ENCODE measurements around the gene UTP14C.
"Not testable (repeated sequence)": the region's sequence is repeated elsewhere in the genome, so short reads cannot be mapped to it uniquely, and the experiment has no call there.

Gene UTP14C, protein sequence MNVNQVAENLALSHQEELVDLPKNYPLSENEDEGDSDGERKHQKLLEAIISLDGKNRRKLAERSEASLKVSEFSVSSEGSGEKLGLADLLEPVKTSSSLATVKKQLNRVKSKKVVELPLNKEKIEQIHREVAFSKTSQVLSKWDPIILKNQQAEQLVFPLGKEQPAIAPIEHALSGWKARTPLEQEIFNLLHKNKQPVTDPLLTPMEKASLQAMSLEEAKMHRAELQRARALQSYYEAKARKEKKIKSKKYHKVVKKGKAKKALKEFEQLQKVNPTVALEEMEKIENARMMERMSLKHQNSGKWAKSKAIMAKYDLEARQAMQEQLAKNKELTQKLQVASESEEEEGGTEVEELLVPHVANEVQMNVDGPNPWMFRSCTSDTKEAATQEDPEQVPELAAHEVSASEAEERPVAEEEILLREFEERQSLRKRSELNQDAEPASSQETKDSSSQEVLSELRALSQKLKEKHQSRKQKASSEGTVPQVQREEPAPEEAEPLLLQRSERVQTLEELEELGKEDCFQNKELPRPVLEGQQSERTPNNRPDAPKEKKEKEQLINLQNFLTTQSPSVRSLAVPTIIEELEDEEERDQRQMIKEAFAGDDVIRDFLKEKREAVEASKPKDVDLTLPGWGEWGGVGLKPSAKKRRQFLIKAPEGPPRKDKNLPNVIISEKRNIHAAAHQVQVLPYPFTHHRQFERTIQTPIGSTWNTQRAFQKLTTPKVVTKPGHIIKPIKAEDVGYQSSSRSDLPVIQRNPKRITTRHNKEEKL

DNA sequence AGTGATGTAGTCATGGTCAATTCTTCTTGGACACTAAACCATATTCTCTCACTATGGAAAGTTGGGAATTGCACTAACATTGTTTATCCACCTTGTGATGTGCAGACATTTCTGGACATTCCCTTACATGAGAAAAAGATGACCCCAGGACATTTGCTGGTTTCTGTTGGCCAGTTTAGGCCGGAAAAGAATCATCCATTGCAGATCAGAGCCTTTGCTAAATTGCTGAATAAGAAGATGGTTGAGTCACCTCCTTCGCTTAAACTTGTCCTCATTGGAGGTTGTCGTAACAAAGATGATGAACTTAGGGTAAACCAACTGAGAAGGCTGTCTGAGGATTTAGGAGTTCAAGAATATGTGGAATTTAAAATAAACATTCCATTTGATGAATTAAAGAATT lies at the start of gene UTP14C:
Gene UTP14C (plus strand): TSS at position 211 of the 400 bp plus-strand sequence. CDS start 4,114 bp downstream, outside the sequence.
- no peak for DNase-seq (ENCODE audit: low spot score)

DNA sequence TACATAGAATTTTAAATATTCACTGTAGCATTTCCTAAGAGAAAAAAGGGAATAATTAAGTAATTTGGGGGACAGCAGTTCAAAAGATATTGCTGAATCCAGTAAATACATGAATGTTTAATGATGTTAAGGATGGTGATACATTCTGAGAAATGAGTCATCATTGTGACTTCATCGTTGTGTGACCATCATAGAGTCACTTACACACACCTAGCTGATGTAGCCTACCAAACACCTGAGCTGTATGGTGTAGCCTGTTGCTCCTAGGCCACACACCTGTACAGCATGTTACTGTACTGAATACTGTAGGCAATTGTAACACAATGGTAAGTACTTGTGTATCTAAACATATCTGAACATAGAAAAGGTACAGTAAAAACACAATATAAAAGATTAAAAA lies 48.1 kb upstream of the UTP14C start:
- DNase-seq (ENCODE audit: low spot score), result peak; percentile 40

DNA sequence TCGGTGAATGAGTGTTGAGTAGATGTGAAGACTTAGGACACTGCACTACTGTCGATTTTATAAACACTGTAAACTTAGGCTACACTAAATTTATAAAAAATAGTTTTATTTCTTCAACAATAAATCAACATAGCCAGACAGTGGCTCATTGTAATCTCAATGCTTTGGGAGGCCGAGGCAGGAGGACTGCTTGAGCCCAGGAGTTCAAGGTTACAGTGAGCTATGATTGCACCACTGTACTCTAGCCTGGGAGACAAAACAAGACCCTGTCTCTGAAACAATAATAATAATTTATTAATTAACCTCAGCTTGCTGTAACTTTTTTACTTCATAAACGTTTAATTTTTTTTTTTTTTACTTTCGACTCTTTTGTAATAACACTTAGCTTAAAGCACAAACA lies 47.6 kb upstream of the UTP14C start:
- DNase-seq (ENCODE audit: low spot score), result no peak

DNA sequence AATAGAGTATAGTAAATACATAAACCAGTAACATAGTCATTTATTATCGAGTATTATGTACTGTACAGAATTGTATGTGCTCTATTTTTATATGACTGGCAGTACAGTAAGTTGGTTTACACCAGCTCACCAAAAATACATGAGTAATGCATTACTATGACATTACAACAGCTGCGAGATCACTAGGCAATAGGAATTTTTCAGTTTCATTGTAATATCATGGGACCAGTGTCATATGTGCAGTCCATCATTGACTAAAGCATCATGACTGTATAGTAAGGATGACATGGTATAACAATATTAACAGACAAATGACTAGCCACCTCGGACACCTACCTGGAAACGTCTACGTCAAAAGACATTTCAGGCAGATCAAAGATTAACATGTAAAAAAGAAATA lies 46.9 kb upstream of the UTP14C start:
- peak; percentile 25 for DNase-seq (ENCODE audit: low spot score)

DNA sequence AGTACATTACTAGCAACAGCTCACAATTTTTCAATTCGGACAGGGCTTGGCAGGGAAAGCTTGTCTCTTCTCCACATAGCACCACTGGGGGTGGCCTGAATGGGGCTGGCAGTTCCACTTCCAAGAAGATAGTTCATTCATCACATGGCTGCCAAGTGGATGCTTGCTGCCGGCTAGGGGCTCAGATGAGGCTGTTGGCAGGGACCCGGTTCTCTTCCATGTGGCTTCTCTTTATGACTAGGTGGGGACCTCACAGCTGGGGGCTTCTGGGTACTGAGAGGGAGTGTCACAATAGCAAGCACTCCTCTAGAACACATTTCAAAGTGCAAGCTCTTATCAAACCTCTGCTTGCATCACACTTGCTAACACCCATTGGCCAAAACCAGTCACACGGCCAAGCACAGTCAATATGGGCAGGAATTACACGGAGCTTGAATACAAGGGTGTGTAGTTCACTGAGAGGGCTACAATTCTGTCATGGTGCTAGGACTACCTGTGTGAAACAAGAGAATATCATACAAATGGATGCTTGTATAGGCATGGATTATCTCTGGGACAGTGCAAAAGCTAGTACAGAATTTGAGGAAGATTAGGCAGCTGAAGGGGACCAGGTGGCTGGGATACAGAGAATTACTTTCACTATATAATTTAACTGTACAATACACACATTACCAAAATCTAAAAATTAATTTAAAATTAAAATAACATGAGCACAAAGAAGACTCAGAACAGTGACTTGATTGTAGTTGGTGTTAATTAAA lies 45.5 kb upstream of the UTP14C start:
- DNase-seq (ENCODE audit: low spot score), result no peak

DNA sequence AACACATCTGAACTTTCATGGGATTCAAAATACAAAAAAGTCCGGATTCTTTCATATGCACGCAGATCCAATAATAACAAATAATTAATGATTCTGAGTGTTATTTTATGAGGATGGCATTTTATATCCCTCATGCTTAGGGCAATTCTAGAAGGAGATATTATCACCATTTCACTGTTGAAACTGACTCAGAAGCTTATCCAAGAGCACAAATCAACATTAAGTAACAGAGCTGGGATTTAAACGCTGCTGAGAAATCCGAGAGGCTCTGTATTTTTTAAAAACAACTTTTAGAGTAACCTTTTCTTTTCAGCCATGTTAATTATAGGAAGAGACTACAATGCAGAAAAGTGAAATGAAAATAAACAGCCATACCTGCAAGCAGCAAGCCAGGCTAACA lies 43.6 kb upstream of the UTP14C start:
- DNase-seq (ENCODE audit: low spot score), result no peak

DNA sequence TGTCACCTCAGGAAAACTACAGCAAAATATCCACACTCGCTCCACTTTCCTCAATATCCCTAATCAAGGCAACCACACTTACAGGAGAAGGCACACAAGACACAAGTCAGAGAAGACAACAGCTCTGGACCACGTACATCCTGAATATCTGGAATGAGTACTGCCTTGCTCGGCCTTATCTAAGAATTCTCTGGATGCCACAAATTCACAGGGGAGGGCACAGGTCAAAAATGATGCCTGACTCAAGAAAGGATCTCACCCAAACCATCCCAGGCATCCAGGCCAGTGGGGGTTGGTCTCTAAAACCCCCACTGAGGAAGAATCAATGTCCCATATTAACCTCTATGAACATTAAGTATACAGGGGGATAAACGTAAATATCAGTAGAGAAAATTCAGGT lies 43.1 kb upstream of the UTP14C start:
- no peak for DNase-seq (ENCODE audit: low spot score)

DNA sequence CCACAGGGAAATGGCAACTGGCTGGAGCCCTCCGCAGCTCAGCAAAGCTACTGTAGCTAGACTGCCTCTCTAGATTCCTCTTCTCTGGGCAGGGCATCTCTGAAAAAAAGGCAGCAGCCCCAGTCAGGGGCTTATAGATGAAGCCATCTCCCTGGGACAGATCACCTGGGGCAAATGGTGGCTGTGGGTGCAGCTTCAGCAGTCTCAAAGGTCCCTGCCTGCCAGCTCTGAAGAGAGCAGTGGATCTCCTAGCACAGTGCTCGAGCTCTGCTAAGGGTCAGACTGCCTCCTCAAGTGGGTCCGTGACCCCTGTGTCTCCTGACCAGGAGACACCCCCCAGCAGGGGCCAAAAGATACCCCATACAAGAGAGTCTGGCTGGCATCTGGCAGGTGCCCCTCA lies 41.2 kb upstream of the UTP14C start:
- DNase-seq (ENCODE audit: low spot score), result not testable (repeated sequence)

DNA sequence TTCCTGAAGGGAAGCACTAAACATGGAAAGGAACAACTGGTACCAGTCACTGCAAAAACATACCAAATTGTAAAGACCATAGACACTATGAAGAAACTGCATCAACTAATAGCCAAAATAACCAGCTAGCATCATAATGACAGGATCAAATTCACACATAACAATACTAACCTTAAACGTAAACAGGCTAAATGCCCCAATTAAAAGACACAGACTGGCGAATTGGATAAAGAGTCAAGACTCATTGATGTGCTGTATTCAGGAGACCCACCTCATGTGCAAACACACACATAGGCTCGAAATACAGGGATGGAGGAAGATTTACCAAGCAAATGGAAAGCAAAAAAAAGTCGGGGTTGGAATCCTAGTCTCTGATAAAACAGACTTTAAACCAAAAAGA lies 39.6 kb upstream of the UTP14C start:
- DNase-seq (ENCODE audit: low spot score), result not testable (repeated sequence)

DNA sequence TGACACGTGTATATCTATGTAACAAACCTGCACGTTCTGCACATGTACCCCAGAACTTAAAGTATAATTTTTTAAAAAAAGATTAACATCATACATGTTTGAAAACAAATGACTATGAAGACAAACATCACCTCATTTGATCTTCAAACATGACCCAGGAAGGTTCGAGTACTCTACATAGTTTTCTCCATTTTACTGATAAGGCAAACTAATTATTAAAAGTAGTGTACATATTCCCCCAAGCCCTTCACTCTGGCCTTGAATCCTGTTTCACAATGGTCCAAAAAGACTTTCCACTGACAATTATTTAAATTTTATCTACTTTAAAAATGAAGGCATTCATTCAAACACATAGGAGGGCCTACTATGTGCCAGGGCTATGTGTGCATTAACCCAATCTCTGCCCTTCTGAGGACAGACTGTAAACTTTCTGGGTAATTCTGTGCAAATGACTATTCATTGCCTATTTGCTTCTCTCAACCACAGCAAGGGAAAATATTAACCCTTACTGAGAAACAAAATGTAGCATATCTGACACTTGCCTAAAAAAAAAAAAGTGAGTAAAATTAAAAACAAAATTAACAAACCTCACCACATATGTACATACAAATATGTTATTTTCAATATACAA lies 35.4 kb upstream of the UTP14C start:
- no peak for DNase-seq (ENCODE audit: low spot score)

DNA sequence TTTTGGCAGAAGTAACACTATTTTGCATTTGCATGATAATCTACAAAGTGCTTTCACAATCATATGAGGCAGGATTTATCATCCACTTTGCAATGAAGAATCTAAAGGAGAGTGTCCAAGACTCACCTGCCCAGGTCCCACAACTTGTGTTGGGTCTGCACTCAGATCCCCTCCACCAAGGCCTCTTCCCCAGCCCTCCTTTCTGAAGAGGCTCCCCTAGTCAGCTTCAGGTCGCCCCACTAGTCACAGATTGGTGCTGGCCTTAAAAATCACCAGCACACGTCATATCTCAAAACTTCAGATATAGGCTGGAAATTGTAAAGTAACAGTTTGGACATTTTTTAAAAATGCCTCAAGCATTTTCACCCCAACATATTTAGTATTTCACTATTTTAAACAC lies 30.8 kb upstream of the UTP14C start:
- DNase-seq (ENCODE audit: low spot score), result no peak

DNA sequence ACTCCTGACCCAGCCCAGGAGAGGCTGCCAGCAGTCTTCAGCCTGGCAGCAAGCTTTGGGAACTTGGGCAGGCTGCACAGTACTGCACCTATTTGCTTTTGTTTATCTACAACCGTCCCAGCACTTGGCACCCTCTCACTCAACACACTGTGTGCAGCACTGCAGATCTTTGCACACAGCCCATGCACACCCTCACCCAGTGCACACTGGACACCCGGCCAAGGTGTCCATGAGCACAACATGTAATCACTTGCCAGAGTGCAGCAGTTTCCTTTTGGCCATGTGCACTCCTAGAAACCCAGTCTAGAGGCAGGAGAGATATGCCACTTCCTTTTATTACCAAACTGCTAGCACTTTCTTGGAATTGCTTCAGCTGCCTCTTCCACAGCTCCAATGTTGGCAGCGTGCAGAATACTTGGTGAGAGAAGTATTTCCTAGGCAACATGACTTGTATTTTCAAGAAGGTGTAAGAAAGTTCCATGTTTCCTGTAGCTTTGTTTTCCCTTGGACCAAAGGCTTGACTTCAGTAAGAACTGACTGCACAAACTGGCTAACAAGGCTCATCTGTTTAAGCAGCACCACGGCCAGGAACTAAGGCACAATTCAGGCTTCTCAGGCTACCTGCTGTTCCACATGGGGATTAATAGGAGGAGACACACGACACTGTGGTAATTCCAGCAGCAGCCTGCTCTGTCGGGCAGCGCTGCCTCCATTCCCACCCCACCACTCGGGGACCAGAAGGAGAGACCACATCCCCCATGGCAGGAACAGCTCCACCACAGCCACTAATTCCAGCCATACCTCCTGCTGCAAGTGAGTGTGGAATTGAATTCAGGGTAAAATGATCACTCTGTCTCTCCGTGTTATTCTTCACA lies 28.6 kb upstream of the UTP14C start:
- peak; percentile 10 for DNase-seq (ENCODE audit: low spot score)

DNA sequence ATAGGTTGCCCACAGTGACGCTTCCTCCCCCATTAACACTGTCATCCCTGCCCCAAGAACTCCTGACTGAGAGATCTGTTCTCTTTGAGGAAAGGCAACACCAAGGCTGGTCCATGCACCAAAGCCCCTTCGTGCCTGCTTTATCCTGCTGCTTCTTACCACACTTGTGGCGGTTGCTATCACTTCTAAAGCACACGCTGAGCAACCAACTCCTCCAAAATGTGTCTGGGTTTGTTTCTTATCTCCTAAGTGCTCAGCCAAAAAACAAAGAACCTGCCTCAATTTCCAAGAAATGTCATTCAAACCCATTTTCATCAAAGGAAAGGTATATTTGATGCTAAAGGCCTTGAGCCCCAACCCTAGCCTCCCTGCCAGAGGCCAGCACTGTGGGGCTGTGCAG lies 27.9 kb upstream of the UTP14C start:
- DNase-seq (ENCODE audit: low spot score), result no peak

DNA sequence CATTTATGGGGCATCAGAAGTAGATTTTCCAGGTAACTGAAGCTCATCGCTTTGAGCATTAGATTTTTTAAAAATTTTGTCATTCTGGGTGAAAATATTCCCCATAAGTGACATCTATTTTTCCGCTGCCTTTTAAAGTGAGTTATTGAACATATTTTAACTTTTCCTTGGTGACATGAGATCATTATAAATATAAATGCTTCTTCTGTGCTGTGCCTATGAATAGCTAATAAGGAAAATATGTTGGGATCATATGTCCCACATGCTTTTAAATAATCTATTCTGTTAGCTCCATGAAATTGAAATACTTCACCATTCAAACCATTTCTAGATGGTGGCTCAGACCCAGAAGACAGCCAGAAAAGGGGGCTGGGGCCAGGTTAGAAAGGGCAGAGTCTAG lies 27.3 kb upstream of the UTP14C start:
- no peak for DNase-seq (ENCODE audit: low spot score)

DNA sequence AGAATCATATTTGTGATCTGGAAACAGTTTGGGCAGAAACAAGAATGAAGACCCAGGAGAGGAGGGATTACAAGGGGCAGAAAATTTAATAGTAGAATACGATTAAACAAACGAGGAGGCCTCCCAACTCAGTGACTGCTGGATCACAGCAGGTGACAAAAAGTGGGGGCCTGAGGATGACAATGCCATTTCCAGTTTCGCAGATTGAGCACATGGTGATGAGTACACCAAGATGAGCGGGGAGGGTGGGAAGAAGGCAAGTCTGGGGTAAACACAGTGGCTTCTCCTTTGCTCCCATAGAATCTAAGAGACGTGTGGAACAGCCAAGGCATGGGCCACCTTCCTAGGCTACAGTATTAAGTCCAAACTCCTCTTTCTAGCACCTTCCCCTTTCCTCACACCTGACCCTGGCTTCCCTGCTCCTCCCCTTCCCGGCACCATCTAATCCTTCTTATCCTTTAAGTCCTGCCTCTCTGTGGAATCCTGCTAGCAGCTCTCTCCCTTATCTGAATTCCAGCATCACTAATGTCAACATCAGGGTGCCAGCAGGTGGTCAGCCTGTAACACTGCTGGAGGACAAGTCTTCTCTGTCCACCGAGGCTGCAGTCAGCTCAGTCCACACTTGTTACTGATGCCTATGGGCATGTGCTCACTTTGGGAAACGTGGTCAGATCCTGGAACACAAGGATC lies 26.7 kb upstream of the UTP14C start:
- no peak for DNase-seq (ENCODE audit: low spot score)

DNA sequence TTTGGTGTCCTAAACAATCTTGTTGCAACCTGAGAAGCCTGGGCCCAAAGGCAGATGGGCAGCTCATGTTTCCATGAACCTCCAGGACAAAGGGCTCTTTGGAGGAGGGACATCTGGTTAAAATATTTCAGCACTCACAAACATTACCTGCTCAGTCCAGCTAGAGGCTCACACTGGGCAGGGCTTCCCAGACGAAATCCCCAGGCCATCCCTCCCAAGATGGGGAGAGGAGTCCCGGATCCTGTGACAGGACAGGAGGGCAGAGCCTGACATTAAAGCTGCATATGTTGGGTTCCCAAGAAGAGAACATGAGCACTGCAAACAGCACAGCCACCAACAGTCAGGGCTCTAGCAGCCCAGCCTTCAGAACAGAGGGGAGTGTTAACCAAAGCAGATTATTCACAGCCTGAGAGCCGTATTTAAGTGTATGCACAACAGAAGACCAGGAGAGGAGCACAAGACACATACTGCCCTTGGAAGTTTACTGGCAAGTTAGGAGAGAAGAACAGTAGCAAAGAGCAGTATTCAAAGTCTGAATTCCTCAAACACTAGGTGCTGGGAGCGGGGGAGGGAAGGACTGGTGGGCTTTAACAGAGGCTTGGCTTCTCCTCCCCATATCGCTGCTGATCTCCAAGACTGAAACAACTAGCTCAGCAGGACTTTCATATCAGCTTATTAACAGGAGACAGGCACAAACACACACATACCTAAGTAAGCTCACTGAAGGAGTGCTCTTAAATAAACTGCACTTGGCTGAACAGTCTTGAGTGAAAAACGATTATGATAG lies 25.6 kb upstream of the UTP14C start:
- no peak for DNase-seq (ENCODE audit: low spot score)

DNA sequence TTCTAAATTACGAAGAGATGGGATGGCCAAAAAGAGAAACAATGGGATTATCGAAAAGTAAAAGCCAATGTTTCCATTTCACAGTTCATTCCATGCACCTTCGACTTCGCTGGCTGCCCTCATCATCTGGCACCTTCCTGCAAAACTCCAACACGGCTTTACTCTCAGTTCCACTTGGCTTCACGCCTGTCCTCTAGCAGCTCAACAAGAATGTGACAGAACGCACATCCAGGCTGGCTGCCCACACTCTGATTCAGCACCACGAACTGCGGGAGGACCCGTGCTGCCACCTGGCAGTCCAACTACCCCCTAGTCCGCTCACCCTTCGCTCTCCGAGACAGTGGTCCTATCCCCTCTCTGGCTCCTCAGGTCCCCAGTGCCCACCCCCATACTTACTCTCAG lies 25.0 kb upstream of the UTP14C start:
- peak; percentile 65 for DNase-seq (ENCODE audit: low spot score)

DNA sequence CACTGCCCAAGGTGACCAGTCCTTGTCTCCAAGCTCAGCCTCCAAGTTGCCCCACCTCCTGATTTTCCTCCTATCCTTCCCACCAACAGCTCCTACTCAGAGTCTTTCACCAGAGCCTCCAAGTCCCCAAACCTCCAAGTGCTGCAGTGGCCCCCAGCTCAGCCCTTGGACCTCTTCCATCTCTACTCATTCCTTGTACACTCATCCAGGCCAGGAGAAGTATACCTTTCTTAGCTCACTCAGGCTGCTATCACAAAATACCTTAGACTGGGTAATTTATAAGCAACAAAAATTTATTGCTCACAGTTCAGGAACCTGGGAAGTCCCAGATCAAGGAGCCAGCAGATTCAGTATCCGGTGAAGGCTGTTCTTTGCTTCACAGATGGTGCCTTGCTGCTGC lies 24.6 kb upstream of the UTP14C start:
- peak; percentile 46 for DNase-seq (ENCODE audit: low spot score)

DNA sequence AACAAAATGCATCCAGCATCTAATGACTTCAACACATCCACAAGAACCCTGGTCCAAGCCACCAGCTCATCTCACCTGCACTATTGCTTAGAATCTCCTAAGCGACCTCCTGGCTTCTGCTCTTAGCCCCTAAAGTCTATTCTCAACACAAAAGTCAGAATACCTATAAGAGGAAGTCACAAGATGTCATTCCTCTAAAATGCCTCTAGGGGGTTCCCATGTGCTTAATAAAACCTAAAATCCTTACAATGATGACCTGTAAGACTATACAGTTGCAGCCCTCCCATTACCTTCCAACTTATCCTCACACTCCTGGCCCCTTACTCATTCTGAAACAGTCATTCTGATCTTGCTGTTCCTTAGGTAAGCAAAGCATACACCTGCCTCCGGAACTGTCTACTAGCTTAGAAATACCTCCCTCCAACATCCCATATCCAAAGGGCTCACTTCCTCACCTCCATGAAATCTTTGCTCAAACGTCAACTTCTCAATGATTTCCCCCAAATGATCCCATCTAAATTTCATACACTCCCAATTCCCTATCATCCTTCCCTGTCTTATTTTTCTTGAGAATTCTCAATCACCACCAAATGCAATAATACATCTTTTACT lies 23.3 kb upstream of the UTP14C start:
- peak; percentile 61 for DNase-seq (ENCODE audit: low spot score)
